ENCODE data around the gene FAM209A. TPM values are rescaled to one million over a fixed set of nuclear protein-coding genes. Genes with fewer than 3 reads are reported as not detected.
"Not testable (repeated sequence)": the region's sequence is repeated elsewhere in the genome, so short reads cannot be mapped to it uniquely, and the experiment has no call there.

The FAM209A gene
- total RNA-seq, 1 donor from 2014 or later: not detected

- H3K4me3 ChIP-seq (ENCODE audit: low read length in 3 of 3); H3K9ac ChIP-seq (ENCODE audit: low read depth in 1 of 3, low read length in 3 of 3); H3K27ac ChIP-seq (ENCODE audit: low read depth, low read length); H3K9me3 ChIP-seq (ENCODE audit: control insufficient read depth in 3 of 3, low read length in 3 of 3); H3K4me1 ChIP-seq (ENCODE audit: control insufficient read depth in 3 of 3, insufficient read depth in 3 of 3, low read length in 3 of 3); H3K27me3 ChIP-seq (ENCODE audit: control insufficient read depth in 3 of 3, insufficient read depth in 3 of 3, low read length in 3 of 3); H3K36me3 ChIP-seq (ENCODE audit: control insufficient read depth in 3 of 3, insufficient read depth in 3 of 3, low read length in 3 of 3): not testable (repeated sequence)
Measured at GRCh38 chr20:56564526-56564925, 40.0 kb downstream of the FAM209A start.

DNA sequence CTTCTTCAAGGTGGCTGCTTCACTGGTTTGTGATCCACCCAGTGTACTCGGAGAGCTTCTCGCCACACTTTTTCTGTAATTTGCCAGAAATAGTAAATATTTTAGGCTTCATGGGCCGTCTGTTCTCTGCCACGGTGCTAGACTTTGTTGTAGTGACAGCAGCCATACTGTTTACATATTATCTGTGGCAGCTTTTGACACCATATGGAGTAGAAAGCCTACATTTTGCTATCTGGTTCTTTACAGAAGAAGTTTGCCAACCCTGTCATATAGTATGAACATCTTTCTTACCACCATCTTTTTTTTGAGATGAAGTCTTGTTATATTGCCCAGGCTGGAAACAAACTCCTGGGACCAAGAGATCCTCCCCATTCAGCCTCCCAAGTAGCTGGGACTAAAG lies 41.0 kb downstream of the FAM209A start:
- Histone ChIP-seq H3K27ac (ENCODE audit: low read depth, low read length) (no peak overlapping the region), H3K9me3 (ENCODE audit: control insufficient read depth in 3 of 3, low read length in 3 of 3) (no peaks in the 10 kb centered on the region), H3K4me1 (ENCODE audit: control insufficient read depth in 3 of 3, insufficient read depth in 3 of 3, low read length in 3 of 3) (no peaks in the 10 kb centered on the region), H3K27me3 (ENCODE audit: control insufficient read depth in 3 of 3, insufficient read depth in 3 of 3, low read length in 3 of 3) (peaks cover 0 to 2% (median 0%) of the 10 kb centered on the region in 3 donors), H3K36me3 (ENCODE audit: control insufficient read depth in 3 of 3, insufficient read depth in 3 of 3, low read length in 3 of 3) (no peaks in the 10 kb centered on the region), H3K4me3 (ENCODE audit: low read length in 3 of 3) (no peak overlapping the region), H3K9ac (ENCODE audit: low read depth in 1 of 3, low read length in 3 of 3) (no peak overlapping the region)

- Histone ChIP-seq H3K9ac (ENCODE audit: low read depth in 1 of 3, low read length in 3 of 3) (no peak overlapping the region), H3K4me1 (ENCODE audit: control insufficient read depth in 3 of 3, insufficient read depth in 3 of 3, low read length in 3 of 3) (no peaks in the 10 kb centered on the region), H3K9me3 (ENCODE audit: control insufficient read depth in 3 of 3, low read length in 3 of 3) (no peaks in the 10 kb centered on the region), H3K36me3 (ENCODE audit: control insufficient read depth in 3 of 3, insufficient read depth in 3 of 3, low read length in 3 of 3) (no peaks in the 10 kb centered on the region), H3K4me3 (ENCODE audit: low read length in 3 of 3) (no peak overlapping the region), H3K27me3 (ENCODE audit: control insufficient read depth in 3 of 3, insufficient read depth in 3 of 3, low read length in 3 of 3) (peaks cover 0 to 2% (median 0%) of the 10 kb centered on the region in 3 donors), H3K27ac (ENCODE audit: low read depth, low read length) (no peak overlapping the region)
Measured at GRCh38 chr20:56566621-56567020, 42.1 kb downstream of the FAM209A start.

DNA sequence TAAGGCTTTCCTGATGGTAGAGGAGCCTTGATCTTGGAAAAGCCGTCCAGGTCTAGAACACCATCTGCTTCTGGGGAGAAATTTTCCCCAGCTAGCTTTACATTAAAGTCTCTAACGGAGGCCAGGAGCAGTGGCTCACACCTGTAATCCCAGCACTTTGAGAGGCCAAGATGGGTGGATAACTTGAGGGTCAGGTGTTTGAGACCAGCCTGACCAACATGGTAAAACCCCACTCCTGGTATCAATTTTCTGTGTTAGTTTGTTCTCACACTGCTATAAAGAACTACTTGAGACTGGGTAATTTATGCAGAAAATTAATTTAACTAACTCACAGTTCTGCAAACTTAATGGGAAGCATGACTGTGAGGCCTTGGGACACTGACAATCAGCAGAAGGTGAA lies 46.3 kb downstream of the FAM209A start:
- H3K27me3 ChIP-seq (ENCODE audit: control insufficient read depth in 3 of 3, insufficient read depth in 3 of 3, low read length in 3 of 3): peaks cover 0 to 6% (median 4%) of the 10 kb centered on the region in 3 donors
- no peaks in the 10 kb centered on the region for H3K4me1 ChIP-seq (ENCODE audit: control insufficient read depth in 3 of 3, insufficient read depth in 3 of 3, low read length in 3 of 3)
- H3K9ac ChIP-seq (ENCODE audit: low read depth in 1 of 3, low read length in 3 of 3): no peak overlapping the region
- no peak overlapping the region for H3K4me3 ChIP-seq (ENCODE audit: low read length in 3 of 3)
- no peaks in the 10 kb centered on the region for H3K36me3 ChIP-seq (ENCODE audit: control insufficient read depth in 3 of 3, insufficient read depth in 3 of 3, low read length in 3 of 3)
- H3K9me3 ChIP-seq (ENCODE audit: control insufficient read depth in 3 of 3, low read length in 3 of 3): no peaks in the 10 kb centered on the region
- no peak overlapping the region for H3K27ac ChIP-seq (ENCODE audit: low read depth, low read length)

DNA sequence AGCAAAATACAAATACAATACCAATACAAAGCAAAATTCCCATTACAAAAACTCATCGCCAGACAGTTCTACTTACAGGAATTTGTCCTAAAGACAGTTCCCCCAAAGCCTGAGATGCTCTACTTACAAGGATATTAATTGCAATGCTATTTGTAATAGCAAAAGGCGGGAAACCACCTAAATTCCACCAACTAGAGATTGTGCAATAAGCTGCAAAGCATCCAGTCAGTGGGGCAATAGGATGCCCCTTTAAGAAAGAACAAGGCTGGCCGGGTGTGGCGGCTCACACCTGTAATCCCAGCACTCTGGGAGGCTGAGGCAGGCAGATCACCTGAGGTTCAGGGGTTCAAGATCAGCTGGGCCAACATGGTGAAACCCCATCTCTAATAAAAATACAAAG lies 47.6 kb downstream of the FAM209A start:
- no peaks in the 10 kb centered on the region for H3K4me1 ChIP-seq (ENCODE audit: control insufficient read depth in 3 of 3, insufficient read depth in 3 of 3, low read length in 3 of 3)
- H3K9ac ChIP-seq (ENCODE audit: low read depth in 1 of 3, low read length in 3 of 3): no peak overlapping the region
- no peak overlapping the region for H3K4me3 ChIP-seq (ENCODE audit: low read length in 3 of 3)
- peaks cover 0 to 6% (median 4%) of the 10 kb centered on the region in 3 donors for H3K27me3 ChIP-seq (ENCODE audit: control insufficient read depth in 3 of 3, insufficient read depth in 3 of 3, low read length in 3 of 3)
- no peaks in the 10 kb centered on the region for H3K36me3 ChIP-seq (ENCODE audit: control insufficient read depth in 3 of 3, insufficient read depth in 3 of 3, low read length in 3 of 3)
- H3K9me3 ChIP-seq (ENCODE audit: control insufficient read depth in 3 of 3, low read length in 3 of 3): no peaks in the 10 kb centered on the region
- no peak overlapping the region for H3K27ac ChIP-seq (ENCODE audit: low read depth, low read length)

- H3K27ac ChIP-seq (ENCODE audit: low read depth, low read length): no peak overlapping the region
- no peaks in the 10 kb centered on the region for H3K9me3 ChIP-seq (ENCODE audit: control insufficient read depth in 3 of 3, low read length in 3 of 3)
- peaks cover 0 to 6% (median 6%) of the 10 kb centered on the region in 3 donors for H3K27me3 ChIP-seq (ENCODE audit: control insufficient read depth in 3 of 3, insufficient read depth in 3 of 3, low read length in 3 of 3)
- no peak overlapping the region for H3K4me3 ChIP-seq (ENCODE audit: low read length in 3 of 3)
- no peaks in the 10 kb centered on the region for H3K36me3 ChIP-seq (ENCODE audit: control insufficient read depth in 3 of 3, insufficient read depth in 3 of 3, low read length in 3 of 3)
- H3K4me1 ChIP-seq (ENCODE audit: control insufficient read depth in 3 of 3, insufficient read depth in 3 of 3, low read length in 3 of 3): no peaks in the 10 kb centered on the region
- no peak overlapping the region for H3K9ac ChIP-seq (ENCODE audit: low read depth in 1 of 3, low read length in 3 of 3)
Measured at GRCh38 chr20:56573986-56574385, 49.4 kb downstream of the FAM209A start.

DNA sequence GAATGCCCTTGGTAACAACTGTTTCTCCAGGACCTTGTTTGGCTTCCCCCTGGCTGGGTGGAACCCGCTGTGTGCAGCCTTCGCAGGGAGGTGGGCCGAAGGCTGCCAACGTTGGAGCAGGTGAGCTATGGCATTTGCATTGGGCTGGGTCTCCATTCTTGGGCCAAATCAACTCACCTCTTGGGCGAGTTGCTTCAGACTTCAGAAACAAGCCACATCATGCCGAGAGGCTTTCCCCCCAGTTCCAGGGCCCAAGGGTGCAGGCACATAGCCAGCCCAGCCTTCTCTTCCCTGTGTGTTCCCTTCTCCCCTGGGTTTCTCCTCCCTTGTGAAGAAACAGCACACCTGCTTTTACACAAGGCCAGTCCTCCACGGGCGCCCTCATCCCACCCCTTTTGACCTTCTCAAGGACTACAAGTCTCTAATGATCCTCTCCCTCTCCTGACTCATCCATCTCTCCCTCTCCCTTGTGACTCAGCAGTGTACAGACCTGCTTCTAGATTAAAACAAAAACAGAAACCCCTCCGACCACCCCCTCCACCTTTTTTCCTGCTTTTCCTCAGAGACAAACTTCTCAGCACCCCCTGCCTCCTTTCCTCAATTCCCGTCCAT lies 50.1 kb downstream of the FAM209A start:
- no peaks in the 10 kb centered on the region for H3K9me3 ChIP-seq (ENCODE audit: control insufficient read depth in 3 of 3, low read length in 3 of 3)

DNA sequence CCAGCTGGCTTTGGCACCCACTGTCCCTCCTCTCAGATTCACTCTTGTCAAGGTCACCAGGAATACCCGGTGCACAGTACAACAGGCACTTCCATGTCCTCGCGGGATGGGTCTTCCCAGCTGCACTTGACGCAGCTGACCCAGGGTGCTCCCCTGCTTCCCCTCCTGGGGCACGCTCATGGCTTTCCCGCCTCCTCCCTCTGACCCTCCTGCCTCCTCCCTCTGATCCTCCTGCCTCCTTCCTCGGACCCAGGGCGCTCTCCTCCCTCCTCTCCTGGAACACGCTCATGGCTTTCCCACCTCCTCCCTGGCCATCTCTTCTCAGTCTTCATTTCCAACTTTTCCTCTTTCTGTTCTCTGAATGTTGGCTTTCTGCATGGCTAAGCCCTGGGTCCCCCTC lies 50.6 kb downstream of the FAM209A start:
- H3K9ac ChIP-seq (ENCODE audit: low read depth in 1 of 3, low read length in 3 of 3): no peak overlapping the region
- H3K27ac ChIP-seq (ENCODE audit: low read depth, low read length): no peak overlapping the region
- no peaks in the 10 kb centered on the region for H3K36me3 ChIP-seq (ENCODE audit: control insufficient read depth in 3 of 3, insufficient read depth in 3 of 3, low read length in 3 of 3)
- H3K27me3 ChIP-seq (ENCODE audit: control insufficient read depth in 3 of 3, insufficient read depth in 3 of 3, low read length in 3 of 3): peaks cover 0 to 6% (median 6%) of the 10 kb centered on the region in 3 donors
- no peaks in the 10 kb centered on the region for H3K9me3 ChIP-seq (ENCODE audit: control insufficient read depth in 3 of 3, low read length in 3 of 3)
- H3K4me3 ChIP-seq (ENCODE audit: low read length in 3 of 3): no peak overlapping the region
- H3K4me1 ChIP-seq (ENCODE audit: control insufficient read depth in 3 of 3, insufficient read depth in 3 of 3, low read length in 3 of 3): no peaks in the 10 kb centered on the region

More for the DNA sequence above, 50.1 kb downstream of the FAM209A start:
- Histone ChIP-seq H3K9ac (ENCODE audit: low read depth in 1 of 3, low read length in 3 of 3) (no peak overlapping the region), H3K27ac (ENCODE audit: low read depth, low read length) (no peak overlapping the region), H3K36me3 (ENCODE audit: control insufficient read depth in 3 of 3, insufficient read depth in 3 of 3, low read length in 3 of 3) (no peaks in the 10 kb centered on the region), H3K27me3 (ENCODE audit: control insufficient read depth in 3 of 3, insufficient read depth in 3 of 3, low read length in 3 of 3) (peaks cover 0 to 6% (median 6%) of the 10 kb centered on the region in 3 donors), H3K4me3 (ENCODE audit: low read length in 3 of 3) (no peak overlapping the region), H3K4me1 (ENCODE audit: control insufficient read depth in 3 of 3, insufficient read depth in 3 of 3, low read length in 3 of 3) (no peaks in the 10 kb centered on the region)

Other genes with a start within 250 kb of the FAM209A start
- gene FAM210B, start 165.8 kb upstream of the FAM209A start, total RNA-seq: 31.8 TPM
- gene AURKA, start 132.5 kb upstream of the FAM209A start, total RNA-seq: 9.4 TPM
- gene CSTF1, start 132.1 kb upstream of the FAM209A start, total RNA-seq: 20.9 TPM
- gene CASS4, start 112.5 kb upstream of the FAM209A start, total RNA-seq: 3.7 TPM
- 68.4 TPM for gene RTF2, start 56.1 kb upstream of the FAM209A start, total RNA-seq
- not detected for gene FAM209B, start 8.5 kb downstream of the FAM209A start, total RNA-seq
- not detected for gene TFAP2C, start 104.6 kb downstream of the FAM209A start, total RNA-seq

Measured in skeletal muscle tissue (tissue), 4 donors.